Ecto neural progenitor cell (in vitro differentiated cells): ENCODE data around the gene MAN2B1.
"Not testable (repeated sequence)": the region's sequence is repeated elsewhere in the genome, so short reads cannot be mapped to it uniquely, and the experiment has no call there.

Experiments
- DNase-seq: peaks from one replicate; pipeline ENCODE4 v3.0.0-alpha.2; 2018; ENCODE audit warnings: low spot score

The MAN2B1 gene

DNA sequence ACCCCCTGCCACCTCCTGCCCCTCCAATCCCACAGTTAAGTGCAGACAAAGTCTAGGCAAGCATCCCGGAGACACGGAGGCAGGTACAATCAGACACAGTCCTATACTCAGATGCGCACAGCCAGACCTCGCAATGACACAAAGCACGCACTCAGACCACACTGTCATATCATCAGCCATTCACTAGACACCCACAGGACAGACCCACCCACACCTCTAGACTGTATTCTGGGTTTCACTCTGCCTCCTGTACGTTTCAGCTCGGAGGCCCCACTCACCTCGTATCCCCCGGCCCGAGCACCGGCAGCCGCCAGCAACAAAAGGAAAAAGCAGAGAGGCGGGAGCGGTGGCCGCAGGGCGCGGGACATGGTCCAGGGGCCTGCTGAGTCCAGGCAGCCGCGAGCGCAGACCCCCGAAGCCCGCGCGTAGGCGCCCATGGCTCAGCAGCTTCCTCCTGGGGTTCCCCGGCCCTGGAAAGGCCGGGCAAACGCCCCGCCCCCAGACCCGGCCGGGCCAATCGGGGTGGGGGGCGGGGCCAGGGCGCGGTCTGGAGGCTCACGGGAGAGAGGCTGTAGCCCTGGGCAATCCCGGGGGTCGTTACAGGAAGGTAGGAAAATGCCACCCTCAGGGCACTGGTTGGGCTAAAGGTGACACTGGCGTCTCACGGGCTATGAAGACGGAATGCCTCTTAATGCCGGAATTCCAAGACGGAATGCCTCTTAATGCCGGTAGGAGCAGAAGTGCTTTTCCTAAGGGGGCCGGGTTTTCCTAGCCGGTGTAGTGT, at the start of gene MAN2B1, which contains the start of gene WDR83:
TSS of gene MAN2B1 (minus strand) at position 478 of the 784 bp plus-strand sequence. CDS start at position 437, 41 bp downstream.
TSS of gene WDR83 (plus strand) at position 543 of the 784 bp plus-strand sequence. CDS start 2,984 bp downstream, outside the sequence.
- peak; percentile 90 for DNase-seq

DNA sequence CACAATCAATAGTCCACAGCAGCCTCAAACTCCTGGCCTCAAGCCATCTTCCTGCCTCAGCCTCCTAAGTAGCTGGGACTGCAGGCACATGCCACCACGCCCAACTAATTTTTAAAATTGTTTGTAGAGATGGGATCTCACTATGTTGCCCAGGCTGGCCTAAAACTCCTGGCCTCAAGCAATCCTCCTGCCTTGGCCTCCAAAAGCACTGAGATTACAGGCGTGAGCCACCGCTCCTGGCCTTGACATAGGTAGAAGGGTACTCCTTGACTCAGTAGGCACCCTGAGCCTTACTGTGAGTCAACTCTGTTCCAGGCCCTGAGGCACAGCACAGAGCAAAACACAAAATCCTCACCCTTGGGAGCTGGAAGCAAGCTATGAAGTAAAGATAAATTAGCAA, 49.4 kb upstream of the MAN2B1 start:
- DNase-seq = no peak

DNA sequence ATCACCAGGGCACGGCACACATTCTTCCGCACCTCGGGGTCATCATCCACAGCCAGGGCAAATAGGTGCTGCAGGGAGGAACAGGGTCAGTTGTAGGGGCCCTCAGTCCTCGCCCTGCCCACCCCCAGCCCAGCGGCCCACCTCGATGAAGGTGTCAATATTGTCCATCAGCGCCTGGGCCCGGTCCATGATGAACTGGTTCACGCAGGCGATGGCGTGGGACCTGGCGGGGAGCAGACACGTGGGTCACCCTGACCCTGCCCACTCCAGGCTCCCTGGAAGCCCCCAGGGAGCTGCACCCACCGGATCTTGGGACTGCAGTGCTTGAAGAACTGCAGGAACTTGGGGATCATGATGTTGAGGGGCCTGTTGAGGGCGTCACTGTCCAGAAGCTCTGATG, 48.6 kb upstream of the MAN2B1 start:
- no peak for DNase-seq

DNA sequence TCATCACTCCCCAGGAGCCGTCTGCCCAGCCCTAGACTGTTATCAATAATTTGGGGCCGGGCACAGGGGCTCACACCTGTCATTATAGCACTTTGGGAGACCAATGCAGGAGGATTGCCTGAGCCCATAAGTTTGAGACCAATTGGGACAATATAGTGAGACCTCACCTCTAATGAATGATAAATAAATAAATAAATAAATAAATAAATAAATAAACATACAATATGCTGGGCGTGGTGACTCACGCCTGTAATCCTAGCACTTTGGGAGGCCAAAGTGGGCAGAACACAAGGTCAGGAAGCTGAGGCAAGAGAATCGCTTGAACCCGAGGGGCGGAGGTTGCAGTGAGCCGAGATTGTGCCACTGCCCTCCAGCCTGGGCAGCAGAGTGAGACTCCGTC, 46.8 kb upstream of the MAN2B1 start:
- DNase-seq = not testable (repeated sequence)

DNA sequence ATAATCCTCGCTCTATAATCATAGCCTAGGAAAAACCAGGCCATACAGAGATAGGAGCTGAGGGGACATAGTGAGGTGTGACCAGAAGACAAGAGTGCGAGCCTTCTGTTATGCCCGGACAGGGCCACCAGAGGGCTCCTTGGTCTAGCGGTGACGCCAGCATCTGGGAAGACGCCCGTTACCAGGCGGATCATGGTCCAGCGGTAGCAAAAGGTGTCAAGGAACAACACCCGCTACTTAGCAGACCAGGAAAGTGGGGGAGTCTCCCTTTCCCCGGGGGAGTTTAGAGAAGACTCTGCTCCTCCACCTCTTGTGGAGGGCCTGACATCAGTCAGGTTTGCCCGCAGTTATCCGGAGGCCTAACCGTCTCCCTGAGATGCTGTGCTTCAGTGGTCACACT, 45.5 kb upstream of the MAN2B1 start:
- not testable (repeated sequence) for DNase-seq

DNA sequence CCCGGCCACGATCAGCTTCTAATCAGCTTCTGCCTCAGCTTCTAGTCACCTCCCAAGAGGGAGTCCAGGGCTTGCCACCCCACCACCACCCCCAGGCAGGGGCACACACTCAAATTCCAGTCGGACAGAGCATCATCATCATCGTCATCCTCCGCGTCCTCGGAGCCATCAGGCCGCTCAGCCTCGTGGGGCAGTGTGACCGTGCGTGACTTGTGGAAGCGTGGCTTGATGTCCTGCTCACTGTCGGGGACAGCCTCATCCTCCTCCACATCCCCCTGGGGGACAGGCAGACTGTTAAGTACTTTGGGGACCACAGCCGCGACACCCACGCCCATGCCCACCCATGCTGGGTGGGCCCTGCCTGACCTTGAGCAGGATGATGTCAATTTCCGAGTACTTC, 44.6 kb upstream of the MAN2B1 start:
- no peak for DNase-seq

DNA sequence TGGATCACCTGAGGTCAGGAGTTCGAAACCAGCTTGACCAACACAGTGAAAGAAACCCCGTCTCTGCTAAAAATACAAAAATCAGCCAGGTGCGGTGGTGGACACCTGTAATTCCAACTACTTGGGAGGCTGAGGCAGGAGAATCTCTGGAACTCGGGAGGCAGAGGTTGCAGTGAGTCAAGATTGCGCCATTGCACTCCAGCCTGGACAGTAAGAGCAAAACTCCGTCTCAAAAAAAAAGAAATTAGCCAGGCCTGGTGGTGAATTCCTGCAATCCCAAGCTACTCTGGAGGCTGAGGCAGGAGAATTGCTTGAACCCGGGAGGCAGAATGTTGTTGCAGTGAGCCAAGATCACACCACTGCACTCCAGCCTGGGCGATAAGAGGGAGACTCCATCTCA, 42.1 kb upstream of the MAN2B1 start:
- DNase-seq = no peak

DNA sequence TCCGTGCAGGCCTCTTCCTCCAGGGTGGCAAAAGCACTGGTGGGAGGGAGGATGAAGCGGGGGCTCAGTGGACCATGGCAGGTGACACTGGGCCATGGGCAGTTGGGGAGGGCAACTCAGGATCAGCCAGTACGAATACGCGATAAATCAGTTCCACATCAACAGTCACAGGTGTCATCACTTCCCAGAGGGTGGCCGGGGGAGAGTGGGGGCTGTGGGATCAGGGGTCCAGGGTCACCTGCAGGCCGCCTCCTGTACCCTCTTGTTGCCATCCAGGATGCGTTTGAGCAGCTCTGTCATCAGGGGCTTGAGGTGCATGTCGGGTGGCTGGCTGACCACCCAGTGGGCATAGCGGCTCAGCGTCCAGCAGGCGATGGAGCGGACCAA, 39.8 kb upstream of the MAN2B1 start:
- DNase-seq = no peak

DNA sequence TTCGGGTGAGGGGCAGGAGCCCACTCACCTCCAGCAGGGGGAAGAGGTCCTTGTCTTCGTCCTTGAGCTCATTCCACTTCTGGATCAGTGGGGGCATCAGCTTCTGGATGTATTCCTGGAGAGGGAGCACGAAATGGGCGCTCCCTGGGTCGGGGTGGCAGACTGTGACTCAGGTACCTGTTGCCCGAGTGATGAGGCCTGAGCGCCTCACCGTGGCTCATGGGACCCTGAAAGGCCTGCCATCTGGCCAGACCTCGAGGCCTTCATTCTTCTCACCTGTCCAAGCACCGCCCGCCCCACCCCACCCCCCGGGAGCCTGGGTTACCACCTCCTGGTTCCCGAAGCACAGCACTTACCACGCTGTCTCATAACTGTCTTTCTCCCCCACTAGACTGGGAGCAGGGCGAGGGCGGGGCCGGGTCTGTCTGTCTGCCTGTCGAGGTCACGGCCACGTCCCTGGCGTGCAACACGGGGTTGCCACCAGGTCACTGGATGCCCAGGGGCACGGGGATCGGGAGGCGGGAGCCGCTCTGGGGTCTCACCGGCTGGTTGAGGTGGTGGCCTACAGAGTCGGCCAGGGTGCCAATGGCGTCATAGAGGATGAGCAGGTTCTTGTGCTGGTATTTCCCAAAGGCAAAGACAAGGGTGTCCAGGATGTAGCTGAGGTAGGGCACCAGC, 39.3 kb upstream of the MAN2B1 start:
- no peak for DNase-seq

DNA sequence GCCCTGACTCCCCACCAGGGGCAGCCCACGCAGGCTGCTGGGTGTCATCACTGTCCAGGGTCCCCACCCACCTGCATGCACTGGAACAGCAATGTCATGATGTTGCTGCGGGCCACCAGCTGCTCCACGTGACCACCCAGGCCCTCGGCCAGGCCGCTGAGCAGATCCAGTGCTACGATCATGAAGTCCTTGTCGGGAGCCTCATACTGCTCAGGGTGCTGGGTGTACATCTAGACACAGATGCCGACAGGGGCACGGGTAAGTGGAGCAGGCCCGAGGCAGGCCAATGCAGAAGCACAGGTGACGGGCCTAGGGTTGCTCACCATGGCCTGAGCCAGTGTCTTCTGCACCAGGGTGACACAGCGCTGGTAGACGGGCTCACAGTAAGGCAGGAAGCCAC, 38.6 kb upstream of the MAN2B1 start:
- DNase-seq = no peak

DNA sequence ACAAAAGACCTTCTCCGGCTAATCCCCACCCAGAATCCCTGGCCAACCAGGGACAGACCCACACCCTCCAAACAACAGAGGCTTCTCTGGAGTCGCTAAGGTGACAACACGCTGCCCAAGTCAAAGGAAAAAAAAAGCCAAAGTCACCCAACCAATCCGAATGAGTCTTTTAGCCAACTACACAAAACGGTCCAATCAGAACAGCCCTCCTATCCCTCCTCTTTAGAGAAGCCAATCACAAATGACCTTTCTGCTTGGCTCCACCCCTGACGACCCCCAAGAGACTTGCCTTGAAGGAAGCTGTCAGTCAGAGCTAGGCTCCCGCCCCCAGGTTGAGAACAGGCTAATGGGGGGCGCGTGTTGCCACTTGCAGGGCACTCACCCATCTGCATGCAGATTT, 36.5 kb upstream of the MAN2B1 start:
- DNase-seq = peak; percentile 84

DNA sequence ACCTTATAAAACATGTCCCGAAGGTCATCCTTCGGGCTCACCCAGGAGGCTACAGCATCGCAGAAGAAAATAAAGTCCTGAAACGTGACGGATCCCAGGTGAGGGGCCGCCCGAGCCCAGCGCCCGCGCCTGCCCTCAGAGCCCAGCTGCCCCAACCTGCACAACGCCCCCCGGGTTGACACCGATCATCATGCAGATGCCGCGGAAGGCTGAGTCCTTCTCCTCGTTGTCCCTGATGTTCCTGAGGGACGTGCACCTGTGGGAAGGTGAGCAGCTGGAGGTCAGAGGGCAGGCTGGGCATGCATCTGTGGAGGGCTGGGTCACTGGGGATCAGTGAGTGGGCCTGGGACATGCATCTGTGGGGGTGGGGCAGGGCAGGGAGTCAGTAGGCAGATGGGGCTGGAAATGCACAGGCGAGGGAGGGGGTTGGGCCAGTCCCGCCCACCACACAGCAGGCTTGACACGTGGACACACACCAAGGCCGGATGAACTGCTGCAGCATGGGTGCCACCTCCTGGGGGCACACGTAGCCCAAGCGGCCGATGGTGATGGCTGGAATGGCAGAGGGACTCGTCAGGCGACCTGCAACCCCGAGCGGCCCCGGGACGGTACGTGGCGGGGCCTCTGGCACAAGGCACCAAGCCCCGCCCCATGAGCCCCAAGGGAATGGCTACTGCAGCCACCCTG, 35.2 kb upstream of the MAN2B1 start:
- no peak for DNase-seq

DNA sequence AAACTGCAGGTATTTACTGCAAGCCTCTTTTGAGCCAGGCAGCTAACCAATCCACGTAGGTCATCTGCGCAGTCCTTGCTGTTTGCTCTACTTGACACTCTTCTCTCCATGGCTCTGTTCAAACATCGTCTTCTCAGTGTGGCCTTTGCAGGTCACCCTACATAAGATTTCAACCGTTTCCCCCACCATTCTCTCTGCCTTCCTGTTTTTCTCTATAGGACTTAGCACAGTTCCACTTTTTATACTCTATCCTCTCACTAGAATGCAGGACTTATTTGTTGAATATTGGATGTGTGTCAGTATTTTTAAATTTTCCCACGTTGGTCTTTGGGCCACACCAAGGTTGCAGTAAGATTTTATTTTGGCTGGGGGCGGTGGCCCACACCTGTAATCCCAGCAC, 31.6 kb upstream of the MAN2B1 start:
- no peak for DNase-seq

DNA sequence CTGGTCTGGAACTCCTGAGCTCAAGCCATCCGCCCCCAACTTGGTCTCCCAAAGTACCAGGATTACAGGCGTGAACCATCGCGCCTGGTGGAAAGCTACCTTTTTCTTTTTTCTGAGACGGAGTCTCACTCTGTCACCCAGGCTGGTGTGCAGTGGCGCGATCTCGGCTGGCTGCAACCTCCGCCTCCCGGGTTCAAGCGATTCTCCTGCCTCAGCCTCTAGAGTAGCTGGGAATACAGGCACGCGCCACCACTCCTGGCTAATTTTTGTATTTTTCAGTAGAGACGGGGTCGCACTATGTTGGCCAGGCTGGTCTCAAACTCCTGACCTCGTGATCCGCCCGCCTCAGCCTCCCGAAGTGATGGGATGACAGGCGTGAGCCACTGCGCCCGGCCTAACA, 30.9 kb upstream of the MAN2B1 start:
- not testable (repeated sequence) for DNase-seq

DNA sequence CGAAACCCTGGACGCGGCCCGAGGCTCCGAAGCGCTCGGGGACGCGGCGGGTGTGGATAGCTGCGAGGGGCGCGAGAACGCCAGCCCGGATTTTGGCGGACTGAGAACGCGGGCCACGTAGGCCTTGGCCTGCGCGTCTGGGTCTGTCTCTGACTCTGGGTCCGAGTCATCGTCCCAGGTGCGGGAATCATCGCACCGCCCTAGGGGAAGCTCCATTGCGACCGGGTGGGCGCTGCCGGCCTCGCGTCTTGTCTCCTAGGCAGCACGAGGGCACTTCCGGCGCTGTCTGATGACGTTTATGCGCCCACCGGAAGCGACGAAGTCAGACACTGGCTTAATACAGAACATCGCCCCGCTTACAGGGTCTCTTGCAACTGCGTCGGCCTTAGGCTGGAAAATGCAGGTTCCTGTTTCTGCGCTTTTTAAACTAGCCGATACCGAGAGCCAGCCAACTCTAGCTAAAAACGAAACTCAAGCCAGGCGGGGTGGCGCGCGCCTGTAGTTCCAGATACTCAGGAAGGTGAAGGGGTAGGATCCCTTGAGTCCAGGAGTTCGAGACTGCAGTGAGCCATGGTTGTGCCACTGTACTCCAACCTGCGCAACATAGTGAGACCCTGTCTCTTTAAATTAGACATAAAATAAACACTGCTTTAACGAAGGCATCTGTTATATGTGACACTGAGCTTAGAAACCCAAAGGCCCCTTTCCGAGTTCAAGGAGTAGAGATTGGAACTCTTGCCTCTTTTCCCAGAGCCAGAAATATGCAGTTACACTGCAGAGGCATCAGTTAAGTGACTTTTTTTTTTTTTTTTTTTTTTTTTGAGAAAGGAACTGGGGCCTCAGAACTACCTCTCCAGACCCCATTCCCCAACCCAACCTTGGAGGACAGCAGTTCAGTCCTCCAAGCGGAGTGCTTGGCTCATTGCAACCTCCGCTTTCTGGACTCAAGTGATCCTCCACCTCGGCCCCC, 30.1 kb upstream of the MAN2B1 start, which contains the start of gene FBXW9:
TSS of gene FBXW9 (minus strand) at position 266 of the 970 bp plus-strand sequence. CDS start at position 216, 50 bp downstream.
- DNase-seq = peak; percentile 98

DNA sequence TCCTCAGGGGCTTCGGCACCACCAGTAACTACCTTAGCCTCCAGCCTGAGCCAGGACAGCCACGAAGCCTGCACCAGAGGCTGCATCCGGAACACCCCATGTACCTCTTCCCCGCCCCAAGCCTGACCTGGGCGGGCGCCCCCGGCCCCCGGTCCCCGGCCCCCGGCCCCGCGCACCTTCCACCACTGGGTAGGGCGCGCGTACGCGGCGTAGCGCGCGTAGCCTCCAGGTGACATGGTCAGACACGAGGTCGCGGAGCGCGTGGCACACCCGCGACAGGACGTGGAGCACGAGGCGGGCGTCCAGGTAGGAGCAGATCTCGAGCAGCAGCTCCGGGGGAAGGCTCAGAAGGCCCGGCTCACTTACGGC, 29.4 kb upstream of the MAN2B1 start:
- no peak for DNase-seq

DNA sequence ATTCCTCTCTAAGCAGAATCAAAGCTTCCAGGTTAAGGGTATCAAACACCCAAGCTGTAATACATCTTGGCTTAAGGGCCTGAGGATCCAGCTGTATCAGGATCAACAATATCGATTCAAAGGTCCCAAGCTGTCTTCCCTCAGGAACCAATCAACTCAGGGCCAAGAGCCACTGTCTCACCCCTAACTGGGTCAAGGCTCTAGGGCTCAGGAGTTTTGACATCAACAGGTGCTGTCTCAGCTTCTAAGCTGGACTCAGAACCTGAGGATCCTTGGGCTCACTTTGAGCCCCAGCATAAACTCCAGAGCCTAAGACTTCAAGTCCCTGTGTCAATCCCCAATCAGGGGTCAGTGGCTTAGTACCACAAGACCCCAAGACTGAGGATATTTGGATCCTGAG, 29.0 kb upstream of the MAN2B1 start:
- DNase-seq = no peak

DNA sequence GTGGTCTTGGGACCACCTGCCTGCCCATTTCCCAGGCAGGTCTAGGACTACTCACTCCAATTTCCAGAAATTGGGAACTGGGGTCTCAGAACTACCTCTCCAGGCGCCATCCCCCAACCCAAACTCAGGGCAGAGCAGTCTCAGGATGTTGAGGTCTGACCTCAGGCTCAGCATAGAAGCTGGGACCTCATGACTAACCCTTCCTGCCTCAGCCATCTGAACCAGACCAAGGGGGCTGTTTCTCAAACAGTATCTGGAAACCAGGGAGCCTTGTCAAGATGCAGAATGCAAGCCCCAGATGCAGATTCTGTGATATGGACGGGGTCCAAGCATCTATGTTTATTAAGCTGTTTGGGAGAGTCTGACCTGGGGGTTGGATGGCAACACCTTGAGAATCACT, 28.6 kb upstream of the MAN2B1 start:
- no peak for DNase-seq

DNA sequence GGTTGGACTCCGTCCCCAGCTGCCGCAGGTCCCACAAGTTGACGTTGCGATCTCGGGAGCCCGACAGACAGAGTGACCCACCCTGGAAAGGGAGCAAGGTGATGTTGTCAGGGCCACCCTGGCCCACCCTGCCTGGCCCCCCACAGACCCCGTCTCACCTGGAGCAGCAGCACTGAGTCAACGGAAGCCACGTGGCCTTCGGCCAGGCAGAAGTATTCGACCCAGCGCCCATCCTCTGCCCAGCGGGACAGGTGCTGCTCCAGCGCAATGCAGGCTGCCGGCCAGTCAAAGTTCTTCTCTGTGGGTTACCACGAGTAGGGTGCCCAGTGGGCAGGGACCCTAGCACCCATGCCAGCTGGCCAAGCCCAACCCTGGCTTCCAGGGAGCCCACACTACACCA, 28.1 kb upstream of the MAN2B1 start:
- no peak for DNase-seq

DNA sequence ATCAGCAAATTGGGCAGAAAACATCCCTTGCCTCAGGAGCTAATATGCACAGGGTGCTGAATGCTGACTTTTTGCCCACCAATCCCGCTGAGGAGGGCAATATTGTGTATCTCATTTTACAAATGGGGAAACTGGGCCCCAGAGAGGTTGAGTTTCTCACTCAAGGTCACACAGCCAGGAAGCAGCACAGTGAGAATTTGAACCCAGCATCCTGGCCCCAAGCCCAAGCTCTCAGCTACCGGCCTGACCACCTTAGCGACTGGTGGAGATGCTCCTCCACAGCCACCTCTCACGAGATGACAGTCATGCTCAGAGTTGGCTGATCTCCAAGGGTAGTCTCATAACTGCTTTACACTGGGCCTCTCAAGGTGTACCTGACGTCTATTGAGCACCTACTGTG, 26.4 kb upstream of the MAN2B1 start:
- DNase-seq = no peak

DNA sequence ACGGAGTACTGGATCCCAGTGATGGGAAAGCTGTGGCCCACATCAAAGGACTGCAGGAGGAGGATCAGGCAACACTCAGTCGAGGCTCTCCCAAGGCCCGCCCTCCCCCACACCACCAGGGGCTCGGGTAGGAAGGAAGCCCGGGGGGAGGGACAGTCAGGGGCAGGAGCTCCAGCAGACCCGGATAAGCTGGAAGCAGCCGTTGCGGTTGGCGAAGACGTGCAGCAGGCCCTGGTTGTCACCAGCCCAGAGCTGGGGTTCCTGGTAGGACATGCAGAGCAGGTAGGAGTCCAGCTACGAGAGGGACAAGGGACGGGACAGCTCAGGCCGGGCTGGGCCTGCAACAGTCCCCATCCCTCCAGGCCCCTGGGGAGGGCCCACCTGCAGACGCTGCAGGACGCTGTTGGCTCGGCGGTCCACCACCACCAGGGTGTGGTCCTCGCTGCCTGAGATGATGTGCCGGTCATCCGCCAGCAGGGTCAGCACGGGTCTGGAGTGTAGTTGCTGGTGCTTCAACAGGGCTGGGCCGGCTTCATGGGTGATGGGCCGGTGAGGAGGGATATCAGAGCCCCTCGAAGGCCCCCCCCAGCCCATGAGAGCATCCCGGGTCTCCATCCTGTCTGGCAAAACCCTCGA, 23.2 kb upstream of the MAN2B1 start:
- DNase-seq = no peak
